Epithelial cell of proximal tubule (primary cell): ENCODE results near the gene SMR3A. TPM values are rescaled to one million over a fixed set of nuclear protein-coding genes. Genes with fewer than 3 reads are reported as not detected.

Experiments used
- DNase-seq: peaks from one replicate; pipeline ENCODE4 v3.0.0-alpha.2; 2011; ENCODE audit warnings: low read depth
- H3K4me3 ChIP-seq: 2 replicates; pipeline ENCODE4 v1.5.1; 2011; ENCODE audit warnings: low read depth, mild to moderate bottlenecking, low read length
- CTCF ChIP-seq: conservative IDR thresholded peaks from 2 replicates; pipeline ENCODE4 v1.5.1; 2012; ENCODE audit warnings: low read depth, mild to moderate bottlenecking, low read length
- total RNA-seq: library from RNA; depleted of rRNA; stranded (reverse); fragments of >200 nt; gene quantifications from 2 replicates; pipeline ENCODE4 v1.2.3, GENCODE V29; 2015

Gene SMR3A
- total RNA-seq, 1 donor from 2014 or later = not detected

GRCh38 chr4:70380578-70380977, 20.0 kb downstream of the SMR3A start:
- no peak for TF ChIP-seq CTCF
- DNase-seq = no peak
- H3K4me3 ChIP-seq = no peak overlapping the region

- TF ChIP-seq CTCF = no peak
- DNase-seq = no peak
- H3K4me3 ChIP-seq = no peak within 1 kb of the TSS
Measured at GRCh38 chr4:70382691-70383181, 22.2 kb downstream of the SMR3A start, which contains the start of gene SMR3B. SMR3B (plus strand) TSS chr4:70383131; CDS start chr4:70384511, 1,380 bp downstream.

GRCh38 chr4:70392057-70392776, 31.7 kb downstream of the SMR3A start:
- TF ChIP-seq CTCF = no peak

GRCh38 chr4:70397580-70397979, 37.0 kb downstream of the SMR3A start, which contains the start of gene OPRPN:
OPRPN (plus strand) TSS chr4:70397940; CDS start chr4:70399286, 1,346 bp downstream.
- H3K4me3 ChIP-seq = no peak within 1 kb of the TSS
- DNase-seq = no peak
- no peak for TF ChIP-seq CTCF

More at GRCh38 chr4:70392057-70392776, 31.7 kb downstream of the SMR3A start:
- no peak for DNase-seq
- H3K4me3 ChIP-seq = no peak overlapping the region

- no peak overlapping the region for H3K4me3 ChIP-seq
- no peak for TF ChIP-seq CTCF
- DNase-seq = no peak
Measured at GRCh38 chr4:70399319-70399718, 38.8 kb downstream of the SMR3A start.

- DNase-seq = no peak
- TF ChIP-seq CTCF = no peak
- H3K4me3 ChIP-seq = no peak overlapping the region
Measured at GRCh38 chr4:70402762-70403161, 42.2 kb downstream of the SMR3A start.

- no peak overlapping the region for H3K4me3 ChIP-seq
- no peak for TF ChIP-seq CTCF
- DNase-seq = no peak
Measured at GRCh38 chr4:70405765-70406164, 45.2 kb downstream of the SMR3A start.
